A673 (cell line): Measurements from ENCODE around the gene GSTA3. TPM values are rescaled to one million over a fixed set of nuclear protein-coding genes. Genes with fewer than 3 reads are reported as not detected.

Experiments
- BruUV-seq: library from RNA; stranded (reverse); fragments of 400-500 nt; replicated peaks from 2 replicates; lab custom pipeline; 2021; lab: Mats Ljungman, UMichigan
- CTCF ChIA-PET: fragments of 300-600 bp; sonication (Branson Sonifier 250); formaldehyde crosslinking; loops from one replicate; lab custom pipeline; 2022; ENCODE audit warnings: antibody characterized with exemption; lab: Charles Lee
- POLR2A ChIA-PET: fragments of 300-600 bp; sonication (Branson Sonifier 250); formaldehyde crosslinking; loops from one replicate; lab custom pipeline; 2022; ENCODE audit warnings: antibody characterized with exemption; ENCODE audit not compliant: low non-redundant PET; lab: Charles Lee
- DNase-seq: peaks from one replicate; pipeline ENCODE4 v3.0.0-alpha.2; 2015; ENCODE audit warnings: low spot score
- H3K27ac ChIP-seq: fragments of 200-600 bp; sonication (generic); 2 replicates; pipeline ENCODE4 v1.5.1; 2016; ENCODE audit warnings: mixed run types, low read depth, mild to moderate bottlenecking, mixed read lengths, antibody characterized with exemption, low read length; ENCODE audit not compliant: poor library complexity, severe bottlenecking
- H3K27me3 ChIP-seq: fragments of 200-600 bp; sonication (generic); replicated peaks from 2 replicates; pipeline ENCODE4 v1.6.1; 2017; ENCODE audit warnings: mixed run types, low read depth, mild to moderate bottlenecking, mixed read lengths, antibody characterized with exemption, low read length; ENCODE audit not compliant: insufficient read depth, poor library complexity
- H3K36me3 ChIP-seq: fragments of 200-600 bp; sonication (generic); 2 replicates; pipeline ENCODE4 v1.6.1; 2016; ENCODE audit warnings: mixed run types, mild to moderate bottlenecking, mixed read lengths, antibody characterized with exemption, low read length; ENCODE audit not compliant: insufficient read depth, poor library complexity, severe bottlenecking
- H3K4me1 ChIP-seq: fragments of 200-600 bp; sonication (generic); 2 replicates; pipeline ENCODE4 v1.6.1; 2017; ENCODE audit warnings: mixed run types, mild to moderate bottlenecking, mixed read lengths, antibody characterized with exemption, low read length; ENCODE audit not compliant: insufficient read depth, poor library complexity, severe bottlenecking
- H3K4me3 ChIP-seq: fragments of 200-600 bp; sonication (generic); 2 replicates; pipeline ENCODE4 v1.5.1; 2016; ENCODE audit warnings: low read depth, mixed run types, mild to moderate bottlenecking, mixed read lengths, low read length; ENCODE audit not compliant: poor library complexity, severe bottlenecking
- H3K9me3 ChIP-seq: fragments of 200-600 bp; sonication (generic); 2 replicates; pipeline ENCODE4 v1.6.1; 2016; ENCODE audit warnings: mixed run types, low read depth, mild to moderate bottlenecking, mixed read lengths, antibody characterized with exemption, low read length; ENCODE audit not compliant: poor library complexity, severe bottlenecking
- EZH2 ChIP-seq: fragments of 200-600 bp; sonication (generic); IDR thresholded peaks from 2 replicates; pipeline ENCODE4 v1.6.1; 2017; ENCODE audit warnings: borderline replicate concordance, low read depth, mild to moderate bottlenecking, mixed read lengths, antibody characterized with exemption, low read length; ENCODE audit not compliant: poor library complexity, severe bottlenecking
- intact Hi-C: fragments of 100-400 bp; cut with micrococcal nuclease; formaldehyde crosslinking; loops from one replicate; pipeline ENCODE4 v1.10.0; 2022; ENCODE audit not compliant: unreplicated experiment
- total RNA-seq: library from RNA; stranded (reverse); gene quantifications from 2 replicates; pipeline ENCODE4 v1.2.3, GENCODE V29; 2021
- TF ChIP-seq, protein P1 (sequence below): fragments of 300-800, 200-600 bp; sonication (generic); conservative IDR thresholded peaks from 2 replicates; pipeline ENCODE4 v1.5.1; 2017; ENCODE audit warnings: low read depth, mild to moderate bottlenecking, antibody characterized with exemption, low read length, moderate library complexity, mixed read lengths

GSTA3 gene
- total RNA-seq, 1 experiment from 2014 or later, result not detected

- no peak for TF ChIP-seq EZH2
- TF ChIP-seq, protein P1, sequence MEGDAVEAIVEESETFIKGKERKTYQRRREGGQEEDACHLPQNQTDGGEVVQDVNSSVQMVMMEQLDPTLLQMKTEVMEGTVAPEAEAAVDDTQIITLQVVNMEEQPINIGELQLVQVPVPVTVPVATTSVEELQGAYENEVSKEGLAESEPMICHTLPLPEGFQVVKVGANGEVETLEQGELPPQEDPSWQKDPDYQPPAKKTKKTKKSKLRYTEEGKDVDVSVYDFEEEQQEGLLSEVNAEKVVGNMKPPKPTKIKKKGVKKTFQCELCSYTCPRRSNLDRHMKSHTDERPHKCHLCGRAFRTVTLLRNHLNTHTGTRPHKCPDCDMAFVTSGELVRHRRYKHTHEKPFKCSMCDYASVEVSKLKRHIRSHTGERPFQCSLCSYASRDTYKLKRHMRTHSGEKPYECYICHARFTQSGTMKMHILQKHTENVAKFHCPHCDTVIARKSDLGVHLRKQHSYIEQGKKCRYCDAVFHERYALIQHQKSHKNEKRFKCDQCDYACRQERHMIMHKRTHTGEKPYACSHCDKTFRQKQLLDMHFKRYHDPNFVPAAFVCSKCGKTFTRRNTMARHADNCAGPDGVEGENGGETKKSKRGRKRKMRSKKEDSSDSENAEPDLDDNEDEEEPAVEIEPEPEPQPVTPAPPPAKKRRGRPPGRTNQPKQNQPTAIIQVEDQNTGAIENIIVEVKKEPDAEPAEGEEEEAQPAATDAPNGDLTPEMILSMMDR, result no peak
- peaks cover 8% of the 10 kb centered on the region for H3K27me3 ChIP-seq
- no peak overlapping the region for H3K27ac ChIP-seq
- no peak for DNase-seq
- intact Hi-C loops, result no loop called here
- H3K36me3 ChIP-seq, result no peaks in the 10 kb centered on the region
- no peak overlapping the region for H3K4me3 ChIP-seq
- no TSS peak for BruUV-seq
- ChIA-PET CTCF (no interaction called here), POLR2A (no interaction called here)
- H3K9me3 ChIP-seq, result no peaks in the 10 kb centered on the region
- no peaks in the 10 kb centered on the region for H3K4me1 ChIP-seq
Observed at GRCh38 chr6:52849137-52849536, 60.4 kb downstream of the GSTA3 start.

Other genes starting within 250 kb of the GSTA3 start
- gene TMEM14A, start 238.6 kb downstream of the GSTA3 start, total RNA-seq, result 8.4 and 10.0 TPM in 2 replicates
- gene GSTA2, start 146.2 kb downstream of the GSTA3 start, total RNA-seq, result not detected in 2 replicates
- gene GSTA1, start 105.9 kb downstream of the GSTA3 start, total RNA-seq, result not detected in 2 replicates
- gene GSTA5, start 68.9 kb downstream of the GSTA3 start, total RNA-seq, result not detected in 2 replicates
- gene GSTA4, start 85.6 kb upstream of the GSTA3 start, total RNA-seq, result 30.8 and 39.2 TPM in 2 replicates
- 15.7 and 16.1 TPM in 2 replicates for gene CILK1, start 152.1 kb upstream of the GSTA3 start, total RNA-seq
- gene FBXO9, start 155.7 kb upstream of the GSTA3 start, total RNA-seq, result 76.7 and 82.5 TPM in 2 replicates
- 0.17 and 0.24 TPM in 2 replicates for gene GCM1, start 239.1 kb upstream of the GSTA3 start, total RNA-seq